ENCODE data around the gene REC8. TPM values are rescaled to one million over a fixed set of nuclear protein-coding genes. Genes with fewer than 3 reads are reported as not detected.

The REC8 gene
- polyA plus RNA-seq, 4 donors: 28.0 to 100 (median 57.9) TPM

DNA sequence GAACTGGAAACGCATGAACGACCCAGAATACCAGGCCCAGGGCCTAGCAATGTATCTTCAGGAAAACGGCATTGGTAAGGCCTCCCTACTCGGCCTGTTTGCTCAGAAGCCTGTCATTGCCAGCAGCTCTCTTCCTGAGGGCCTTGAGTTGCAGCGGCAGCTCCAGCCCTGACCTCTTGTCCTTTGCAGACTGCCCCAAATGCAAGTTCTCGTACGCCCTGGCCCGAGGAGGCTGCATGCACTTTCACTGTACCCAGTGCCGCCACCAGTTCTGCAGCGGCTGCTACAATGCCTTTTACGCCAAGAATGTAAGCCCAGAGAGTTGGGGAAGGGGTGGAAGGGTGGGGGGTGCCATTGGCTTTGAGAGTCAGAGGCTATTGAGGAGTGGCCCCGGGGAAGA is 14.5 kb upstream of the REC8 start:
- no peak for DNase-seq (ENCODE audit: low read depth in 4 of 4, low spot score in 3 of 4)

DNA sequence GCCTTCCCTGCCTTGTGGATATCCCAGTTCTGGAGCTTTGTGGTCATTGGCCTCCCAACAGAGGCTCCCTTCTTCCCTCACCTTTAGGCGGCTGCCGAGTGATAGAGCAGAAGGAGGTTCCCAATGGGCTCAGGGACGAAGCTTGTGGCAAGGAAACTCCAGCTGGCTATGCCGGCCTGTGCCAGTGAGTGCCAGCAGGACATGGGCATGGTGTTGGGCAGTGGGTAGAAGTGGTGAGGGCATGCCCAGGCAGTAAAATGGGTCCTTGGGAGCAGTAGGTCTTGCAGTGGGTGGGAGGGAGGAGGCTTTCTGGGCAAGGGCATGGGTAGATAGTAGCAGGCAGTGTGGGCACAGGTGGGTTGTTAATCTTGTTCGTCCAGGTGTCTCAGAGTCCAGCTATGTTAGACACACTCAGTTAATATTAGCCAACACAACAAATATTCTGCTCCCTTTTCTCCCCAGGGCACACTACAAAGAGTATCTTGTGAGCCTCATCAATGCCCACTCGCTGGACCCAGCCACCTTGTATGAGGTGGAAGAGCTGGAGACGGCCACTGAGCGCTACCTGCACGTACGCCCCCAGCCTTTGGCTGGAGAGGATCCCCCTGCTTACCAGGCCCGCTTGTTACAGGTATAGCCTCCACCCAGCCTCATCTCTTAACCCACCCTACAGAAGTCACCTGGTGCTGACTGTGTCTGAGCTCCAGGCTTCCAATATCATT is 11.9 kb upstream of the REC8 start:
- DNase-seq (ENCODE audit: low read depth in 4 of 4, low spot score in 3 of 4): no peak

DNA sequence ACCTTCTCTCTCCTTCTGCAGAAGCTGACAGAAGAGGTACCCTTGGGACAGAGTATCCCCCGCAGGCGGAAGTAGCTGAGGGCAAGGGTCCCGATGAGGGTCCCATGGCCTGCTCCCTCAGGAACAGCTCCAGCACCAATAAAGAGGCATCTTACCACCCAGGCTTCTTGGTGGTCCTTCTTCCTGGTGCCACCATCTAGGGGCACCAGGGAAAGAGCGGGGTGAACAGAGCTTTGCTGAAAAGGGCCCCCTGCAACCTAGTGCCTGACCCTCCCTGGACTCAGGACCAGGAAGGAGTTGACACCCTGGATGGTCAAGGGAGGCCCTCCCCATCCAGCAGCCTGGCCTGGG is 11.4 kb upstream of the REC8 start:
- DNase-seq (ENCODE audit: low read depth in 4 of 4, low spot score in 3 of 4): no peak

DNA sequence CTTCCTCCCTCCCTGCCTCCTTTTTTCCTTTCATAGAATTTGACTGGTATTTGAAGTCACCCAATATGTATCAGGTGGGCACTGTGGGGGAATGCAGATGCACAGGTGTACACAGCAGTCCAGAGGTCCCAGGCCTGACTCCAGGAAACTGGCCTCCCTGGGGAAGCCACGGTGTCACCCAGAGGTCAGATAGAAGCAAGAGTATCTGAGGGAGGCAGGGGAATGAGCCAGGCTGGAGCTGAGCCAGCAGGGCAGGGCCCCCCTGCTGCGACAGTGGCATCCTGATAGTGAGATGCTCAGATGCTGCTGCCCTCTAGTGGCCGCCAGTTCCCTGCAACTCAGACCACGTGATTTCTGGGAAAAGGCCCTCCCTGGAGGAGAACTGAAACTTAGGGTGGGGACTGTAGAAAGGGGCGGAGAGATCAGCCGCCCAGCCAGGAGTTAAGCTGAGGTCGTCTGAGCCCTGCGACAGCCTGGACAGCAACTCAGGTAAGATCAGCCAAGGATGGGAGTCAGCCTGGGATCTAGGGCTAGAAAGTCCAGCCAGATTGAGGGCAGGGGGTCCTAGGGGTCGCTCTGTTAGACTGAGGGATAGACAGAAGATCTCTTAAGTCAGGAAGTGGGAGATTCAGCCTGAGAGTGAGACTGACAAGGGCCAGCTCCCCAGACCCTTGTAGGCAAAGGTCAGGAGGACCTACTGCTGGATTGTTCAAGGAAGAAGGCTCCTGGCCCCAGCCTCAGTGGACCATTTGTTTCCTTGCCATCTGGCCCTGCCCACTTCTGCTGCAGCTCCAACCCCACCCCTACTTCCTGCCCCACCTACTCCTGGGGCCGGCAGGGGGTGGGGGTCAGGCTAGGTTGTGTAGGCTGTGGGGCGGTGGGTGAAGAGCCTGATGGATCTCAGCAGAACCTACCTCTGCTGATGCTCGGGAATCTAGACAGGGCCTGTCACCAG is 10.8 kb upstream of the REC8 start, which contains the start of gene IRF9:
IRF9 (plus strand) TSS at position 416 of the 955 bp plus-strand sequence. CDS start 880 bp downstream, outside the sequence.
- peak; percentile 89 to 95 (median 92) for DNase-seq (ENCODE audit: low read depth in 4 of 4, low spot score in 3 of 4)

DNA sequence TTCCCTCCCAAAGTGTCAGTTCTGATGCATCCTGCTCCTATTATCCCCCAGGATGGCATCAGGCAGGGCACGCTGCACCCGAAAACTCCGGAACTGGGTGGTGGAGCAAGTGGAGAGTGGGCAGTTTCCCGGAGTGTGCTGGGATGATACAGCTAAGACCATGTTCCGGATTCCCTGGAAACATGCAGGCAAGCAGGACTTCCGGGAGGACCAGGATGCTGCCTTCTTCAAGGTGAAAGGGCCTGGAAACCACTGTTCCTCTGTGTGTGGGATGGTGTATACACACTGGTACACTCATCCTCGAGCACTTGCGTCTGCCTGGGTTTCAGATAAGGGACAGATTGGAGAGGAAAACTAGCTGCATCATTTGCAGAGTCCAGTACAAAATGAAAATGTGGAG is 9.8 kb upstream of the REC8 start:
- no peak for DNase-seq (ENCODE audit: low read depth in 4 of 4, low spot score in 3 of 4)

DNA sequence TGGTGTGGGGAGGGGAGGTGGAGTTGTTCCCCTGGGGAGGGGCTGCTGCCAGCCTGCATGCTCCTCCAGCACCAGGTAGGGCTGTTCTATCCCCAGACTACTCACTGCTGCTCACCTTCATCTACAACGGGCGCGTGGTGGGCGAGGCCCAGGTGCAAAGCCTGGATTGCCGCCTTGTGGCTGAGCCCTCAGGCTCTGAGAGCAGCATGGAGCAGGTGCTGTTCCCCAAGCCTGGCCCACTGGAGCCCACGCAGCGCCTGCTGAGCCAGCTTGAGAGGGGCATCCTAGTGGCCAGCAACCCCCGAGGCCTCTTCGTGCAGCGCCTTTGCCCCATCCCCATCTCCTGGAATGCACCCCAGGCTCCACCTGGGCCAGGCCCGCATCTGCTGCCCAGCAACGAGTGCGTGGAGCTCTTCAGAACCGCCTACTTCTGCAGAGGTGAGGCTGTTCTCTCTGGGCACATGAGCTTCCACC is 7.3 kb upstream of the REC8 start:
- no peak for DNase-seq (ENCODE audit: low read depth in 4 of 4, low spot score in 3 of 4)

DNA sequence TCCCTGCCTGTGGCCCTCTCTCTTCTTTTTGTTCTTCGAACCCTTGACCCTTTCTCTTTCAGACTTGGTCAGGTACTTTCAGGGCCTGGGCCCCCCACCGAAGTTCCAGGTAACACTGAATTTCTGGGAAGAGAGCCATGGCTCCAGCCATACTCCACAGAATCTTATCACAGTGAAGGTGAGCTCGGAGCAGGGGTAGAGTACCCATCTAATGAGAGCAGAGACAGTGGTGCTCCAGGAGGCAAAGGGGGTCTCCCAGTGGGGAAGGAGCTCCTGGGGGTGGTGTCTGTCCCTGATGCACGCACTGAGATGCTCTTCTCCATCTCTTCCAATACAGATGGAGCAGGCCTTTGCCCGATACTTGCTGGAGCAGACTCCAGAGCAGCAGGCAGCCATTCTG is 6.1 kb upstream of the REC8 start:
- no peak for DNase-seq (ENCODE audit: low read depth in 4 of 4, low spot score in 3 of 4)

DNA sequence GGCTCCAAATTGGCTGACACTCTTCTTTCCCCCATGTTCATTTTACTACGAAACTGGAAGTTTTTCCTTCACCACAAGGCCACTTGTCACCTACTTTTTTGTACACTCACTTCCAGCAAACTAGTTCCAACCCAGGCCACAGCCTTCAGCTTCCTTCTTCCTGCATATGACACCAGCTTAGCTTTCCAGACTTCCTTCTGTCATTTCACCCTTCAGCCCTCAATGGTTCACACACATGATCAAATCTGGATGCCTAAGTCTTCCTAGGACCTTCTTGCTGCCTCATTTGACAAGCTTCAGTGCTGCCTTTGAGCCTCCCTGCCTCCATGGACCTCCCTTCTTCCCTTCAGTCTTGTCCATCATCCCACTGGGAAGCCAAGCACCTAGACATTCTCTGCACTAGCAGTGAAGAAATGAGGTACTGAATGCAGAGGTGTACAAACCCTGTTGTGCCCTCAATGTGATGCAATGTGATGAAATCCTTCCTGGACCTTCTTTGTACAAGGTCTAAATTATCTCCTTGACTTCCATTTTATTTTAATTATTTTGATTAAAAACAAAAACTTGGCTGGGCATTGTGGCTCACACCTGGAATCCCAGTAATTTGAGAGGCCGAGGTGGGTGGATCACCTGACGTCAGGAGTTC is 4.3 kb upstream of the REC8 start:
- no peak for DNase-seq (ENCODE audit: low read depth in 4 of 4, low spot score in 3 of 4)

DNA sequence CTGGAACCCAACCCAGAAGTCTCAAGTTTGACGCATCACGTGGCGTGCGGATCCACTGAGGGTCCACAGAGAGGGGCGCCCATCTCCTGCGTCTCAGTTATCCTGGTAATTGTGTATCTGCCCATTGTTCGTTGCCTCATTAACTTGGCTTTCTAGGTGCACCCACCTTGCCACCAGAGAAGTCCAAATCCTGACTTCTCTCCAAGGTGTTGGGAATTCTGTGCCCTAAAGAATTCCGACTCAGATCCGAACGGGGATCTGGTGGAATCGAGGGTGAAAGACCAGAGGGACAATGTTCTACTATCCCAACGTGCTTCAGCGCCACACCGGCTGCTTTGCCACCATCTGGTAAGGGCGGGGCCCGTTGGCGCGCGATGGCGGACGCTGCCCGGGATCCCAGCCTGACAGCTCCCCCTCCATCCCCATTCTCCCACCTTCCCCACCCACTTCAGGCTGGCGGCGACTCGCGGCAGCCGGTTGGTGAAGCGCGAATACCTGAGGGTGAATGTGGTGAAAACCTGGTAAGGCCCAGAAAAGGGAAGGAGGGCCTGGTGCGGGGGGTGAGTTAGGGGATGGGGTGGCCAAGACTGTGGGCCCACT is 481 bp downstream of the REC8 start:
- no peak for DNase-seq (ENCODE audit: low read depth in 4 of 4, low spot score in 3 of 4)

DNA sequence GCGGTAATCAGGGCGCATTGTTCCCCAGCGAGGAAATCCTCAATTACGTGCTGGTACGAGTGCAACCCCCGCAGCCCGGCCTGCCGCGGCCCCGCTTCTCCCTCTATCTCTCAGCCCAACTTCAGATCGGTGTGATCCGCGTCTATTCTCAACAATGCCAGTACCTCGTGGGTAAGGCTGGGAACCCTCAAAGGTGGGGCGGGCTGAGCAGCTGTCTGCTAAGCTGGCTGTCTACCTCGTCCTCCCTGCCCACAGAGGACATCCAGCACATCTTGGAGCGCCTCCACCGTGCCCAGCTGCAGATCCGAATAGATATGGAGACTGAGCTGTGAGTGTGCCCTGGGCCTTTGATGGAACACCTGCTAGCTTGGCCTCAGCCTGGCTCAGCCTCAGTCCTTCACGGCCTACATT is 996 bp downstream of the REC8 start:
- DNase-seq (ENCODE audit: low read depth in 4 of 4, low spot score in 3 of 4): no peak

DNA sequence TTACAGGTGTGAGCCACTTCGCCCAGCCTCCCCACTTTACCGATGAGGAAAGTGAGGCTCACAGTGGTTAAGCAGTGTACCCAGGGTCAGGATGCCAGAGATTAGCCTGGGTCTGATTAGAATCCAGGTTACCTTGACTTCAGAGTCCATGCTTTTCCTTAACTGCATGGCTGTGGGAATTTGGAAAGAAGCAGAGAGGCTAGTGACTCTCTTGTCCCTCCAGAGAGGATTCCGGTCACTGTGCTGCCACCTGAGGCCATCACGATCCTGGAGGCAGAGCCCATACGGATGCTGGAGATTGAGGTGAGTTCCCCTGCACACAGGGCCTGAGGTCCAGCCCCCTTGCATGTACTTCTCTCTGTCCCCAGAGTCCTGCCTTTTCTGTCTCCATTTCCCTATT is 4.7 kb downstream of the REC8 start:
- DNase-seq (ENCODE audit: low read depth in 4 of 4, low spot score in 3 of 4): no peak

DNA sequence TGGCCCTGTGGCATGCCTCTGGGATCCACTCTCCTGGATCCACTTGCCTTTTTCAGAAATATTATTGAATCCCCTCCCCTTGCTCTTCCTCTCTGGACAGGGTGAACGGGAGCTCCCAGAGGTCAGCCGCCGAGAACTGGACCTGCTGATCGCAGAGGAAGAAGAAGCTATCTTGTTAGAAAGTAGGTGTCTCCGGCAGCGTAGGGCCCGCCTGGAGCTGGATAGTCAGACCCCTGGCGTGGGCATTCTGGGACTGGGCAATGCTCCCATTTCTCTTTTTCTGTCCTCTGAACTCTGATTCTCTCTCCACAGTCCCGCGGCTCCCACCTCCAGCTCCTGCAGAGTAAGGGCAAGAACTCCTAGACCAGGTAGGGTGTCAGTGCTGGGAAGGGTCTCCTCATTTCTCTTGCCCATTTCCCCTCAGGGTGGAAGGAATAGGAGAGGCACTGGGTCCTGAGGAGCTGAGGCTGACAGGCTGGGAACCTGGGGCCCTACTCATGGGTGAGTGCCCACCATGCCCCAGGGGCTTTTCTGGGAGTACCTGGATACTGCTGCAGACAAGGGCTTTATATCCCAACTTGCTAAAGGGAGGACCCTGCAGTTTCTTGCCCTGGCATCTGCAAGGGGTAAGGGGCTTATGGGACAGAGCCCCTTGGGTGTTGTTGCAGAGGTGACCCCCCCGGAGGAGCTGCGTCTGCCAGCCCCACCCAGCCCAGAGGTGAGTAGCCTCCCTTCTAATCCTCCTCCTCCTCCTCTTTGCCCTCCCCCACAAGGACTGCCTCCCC is 5.4 kb downstream of the REC8 start:
- no peak for DNase-seq (ENCODE audit: low read depth in 4 of 4, low spot score in 3 of 4)

DNA sequence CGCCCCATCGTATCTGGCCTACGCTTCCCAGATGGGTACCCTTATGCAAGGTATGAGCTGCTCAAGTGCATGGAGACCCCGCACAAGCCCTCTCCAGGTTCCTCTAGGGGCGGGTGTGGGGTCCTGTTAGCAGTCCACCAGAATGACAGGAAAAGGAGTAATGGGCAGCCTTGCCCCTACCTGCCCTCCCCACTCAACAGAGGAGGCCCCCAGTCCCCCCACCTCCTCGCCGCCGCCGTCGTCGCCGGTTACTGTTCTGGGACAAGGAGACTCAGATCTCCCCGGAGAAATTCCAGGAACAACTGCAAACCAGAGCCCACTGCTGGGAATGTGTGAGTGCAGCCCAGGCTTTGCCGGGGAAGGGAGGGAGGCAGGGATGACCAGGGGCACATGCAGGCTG is 6.0 kb downstream of the REC8 start:
- no peak for DNase-seq (ENCODE audit: low read depth in 4 of 4, low spot score in 3 of 4)

DNA sequence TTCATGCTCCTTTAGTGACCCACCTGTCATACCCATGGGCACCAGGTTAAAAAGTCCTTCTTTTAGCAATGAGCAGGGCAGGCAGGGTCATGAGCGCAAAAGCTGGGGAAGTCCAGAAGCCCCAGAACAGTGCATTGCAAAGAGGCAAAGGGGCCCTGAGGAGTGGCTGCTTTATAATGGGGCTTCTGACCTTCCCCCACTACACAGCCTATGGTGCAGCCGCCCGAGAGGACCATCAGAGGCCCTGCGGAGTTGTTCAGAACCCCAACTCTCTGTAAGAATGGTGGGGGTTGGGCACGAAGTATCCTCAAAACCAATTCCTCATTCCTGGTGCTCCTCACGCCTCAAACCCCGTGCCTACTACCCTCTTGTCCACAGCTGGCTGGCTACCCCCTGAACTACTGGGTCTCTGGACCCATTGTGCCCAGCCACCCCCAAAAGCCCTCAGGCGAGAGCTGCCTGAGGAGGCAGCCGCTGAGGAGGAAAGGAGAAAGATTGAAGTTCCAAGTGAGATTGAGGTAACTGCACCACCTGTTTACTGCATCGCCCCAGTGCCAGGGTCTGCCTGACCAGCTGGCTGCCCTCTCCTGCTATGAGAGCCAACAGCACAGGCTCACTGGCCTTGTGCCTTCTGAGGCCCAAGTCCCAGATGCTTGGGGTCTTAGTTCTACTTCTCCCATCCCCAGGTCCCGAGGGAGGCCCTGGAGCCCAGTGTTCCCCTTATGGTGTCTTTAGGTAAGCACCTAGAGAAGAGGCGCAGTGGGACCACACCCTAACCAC is 6.7 kb downstream of the REC8 start:
- DNase-seq (ENCODE audit: low read depth in 4 of 4, low spot score in 3 of 4): no peak

DNA sequence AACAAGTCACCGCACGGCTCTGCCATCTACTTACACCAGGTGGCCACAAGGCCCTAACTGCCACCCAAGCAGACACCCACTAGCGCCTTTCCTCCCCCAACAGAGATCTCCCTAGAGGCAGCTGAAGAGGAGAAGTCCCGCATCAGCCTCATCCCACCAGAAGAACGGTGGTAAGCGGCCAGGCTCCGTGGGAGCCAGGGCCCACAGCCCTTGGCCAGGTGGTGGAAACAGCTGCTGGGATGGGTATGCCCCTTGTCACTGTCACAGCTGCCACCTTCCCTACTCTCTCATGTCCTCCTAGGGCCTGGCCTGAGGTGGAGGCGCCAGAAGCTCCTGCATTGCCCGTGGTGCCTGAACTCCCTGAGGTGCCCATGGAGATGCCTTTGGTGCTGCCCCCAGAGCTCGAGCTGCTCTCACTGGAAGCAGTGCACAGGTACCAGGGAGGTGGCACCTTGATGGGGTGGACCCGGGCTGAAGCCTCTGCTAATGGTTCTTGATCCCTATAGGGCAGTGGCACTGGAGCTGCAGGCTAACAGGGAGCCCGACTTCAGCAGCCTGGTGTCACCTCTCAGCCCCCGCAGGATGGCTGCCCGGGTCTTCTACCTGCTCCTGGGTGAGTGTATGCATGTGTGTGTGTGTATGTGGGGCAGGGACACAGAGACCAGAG is 7.5 kb downstream of the REC8 start:
- no peak for DNase-seq (ENCODE audit: low read depth in 4 of 4, low spot score in 3 of 4)

DNA sequence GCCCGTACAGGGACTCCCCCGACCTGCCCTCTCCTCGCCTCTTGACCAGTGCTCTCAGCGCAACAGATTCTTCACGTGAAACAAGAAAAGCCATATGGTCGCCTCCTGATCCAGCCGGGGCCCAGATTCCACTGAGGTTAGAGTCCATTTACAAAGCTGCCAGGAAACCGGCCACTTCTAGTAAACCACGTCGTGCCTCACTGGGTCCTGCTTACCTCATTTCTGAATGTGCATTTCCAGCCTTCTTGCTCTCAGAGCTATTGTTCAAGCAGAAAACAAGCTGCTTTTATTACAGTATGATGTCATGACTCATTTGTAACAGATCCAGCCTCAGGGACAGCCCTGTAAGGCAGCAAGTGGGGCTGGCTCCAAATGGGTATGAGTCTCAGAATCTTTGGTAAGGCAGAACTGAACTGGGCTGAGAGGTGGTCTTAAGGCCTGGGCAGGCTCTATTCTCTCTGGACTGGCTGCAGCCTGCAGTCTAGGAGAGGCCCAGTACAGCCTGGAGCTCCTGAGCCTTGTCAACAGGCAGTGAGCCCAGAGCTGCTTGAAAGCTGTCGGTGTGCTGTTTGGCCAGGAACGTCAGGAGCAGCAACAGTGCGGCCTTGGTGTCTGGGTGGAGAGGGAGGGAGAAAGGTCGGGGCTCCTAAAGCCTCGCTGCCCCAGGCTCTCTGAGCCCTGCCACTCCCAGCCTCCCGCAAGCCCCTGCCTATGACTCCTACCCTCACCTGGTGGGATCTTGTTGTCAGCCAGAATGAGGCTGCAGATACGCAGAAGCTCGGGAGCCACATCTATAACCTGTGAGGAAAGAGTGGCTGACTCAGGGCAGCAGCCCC is 8.3 kb downstream of the REC8 start:
- peak in 1 of 4 donors; percentile 53 for DNase-seq (ENCODE audit: low read depth in 4 of 4, low spot score in 3 of 4)

DNA sequence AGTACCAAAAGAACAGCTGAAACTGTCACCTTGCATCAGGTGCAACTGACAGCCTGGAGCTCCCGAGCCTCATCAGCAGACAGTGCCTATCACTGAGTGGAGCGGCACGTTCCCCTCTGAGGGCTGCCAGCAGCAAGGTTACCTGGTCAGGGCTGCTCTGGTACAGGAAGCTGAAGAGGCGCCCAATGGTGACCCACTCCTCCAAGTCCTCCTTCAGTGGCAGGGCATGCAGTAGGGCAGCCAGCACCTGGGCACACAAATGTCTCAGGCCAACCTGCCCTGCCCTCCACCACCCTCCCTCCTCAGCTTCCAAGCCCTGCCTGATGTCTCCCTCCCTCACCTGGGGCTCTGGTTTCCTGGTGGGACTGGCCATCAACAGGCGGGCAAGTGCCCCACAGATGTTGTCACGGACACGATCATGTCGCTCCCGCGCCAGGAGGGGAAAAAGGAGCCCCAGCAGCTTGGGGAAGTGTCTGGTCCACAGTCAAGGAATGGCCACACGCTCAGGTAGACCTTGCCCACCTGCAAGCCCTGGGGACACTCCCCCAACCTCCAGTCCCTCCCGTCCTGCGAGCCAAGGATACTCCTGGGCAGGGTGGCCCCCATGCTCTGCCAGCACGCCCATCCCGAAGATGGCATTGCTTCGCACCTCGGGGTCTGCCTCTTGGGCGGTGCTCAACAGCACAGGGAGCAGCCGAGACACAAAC is 9.6 kb downstream of the REC8 start:
- DNase-seq (ENCODE audit: low read depth in 4 of 4, low spot score in 3 of 4): no peak

All from left renal pelvis (tissue), 4 donors.